Activated T-cell treated with anti-CD3 and anti-CD28 coated beads, Interleukin-2, amount 50 U/mL, for 4 hours (primary cell): ENCODE data around the gene ACKR1. TPM values are rescaled to one million over a fixed set of nuclear protein-coding genes. Genes with fewer than 3 reads are reported as not detected.

Experiments used
- ATAC-seq, 2 donors: fragments of 200-7000 bp; cut with Tn5 transposase; one replicate each; pipeline ENCODE4 v1.10.0; 2021
- DNase-seq: peaks from one replicate; pipeline ENCODE4 v3.0.0-alpha.2; 2020
- H3K27me3 Mint-ChIP-seq: one replicate; pipeline ENCODE4 v1.8.0; 2021; ENCODE audit warnings: low read depth, mixed read lengths
- H3K36me3 Mint-ChIP-seq: one replicate; pipeline ENCODE4 v1.8.0; 2022; ENCODE audit warnings: mixed read lengths; ENCODE audit not compliant: insufficient read depth
- H3K4me1 Mint-ChIP-seq: one replicate; pipeline ENCODE4 v1.8.0; 2021; ENCODE audit warnings: low read depth, mixed read lengths
- H3K4me3 Mint-ChIP-seq: one replicate; pipeline ENCODE4 v1.8.0; 2021; ENCODE audit warnings: mild to moderate bottlenecking, moderate library complexity, mixed read lengths
- H3K9me3 Mint-ChIP-seq: one replicate; pipeline ENCODE4 v1.8.0; 2021; ENCODE audit warnings: mixed read lengths
- total RNA-seq, 3 donors: library from RNA; stranded (reverse); gene quantifications; one replicate each; pipeline ENCODE4 v1.2.1, GENCODE V29; 2021

ACKR1 gene
- total RNA-seq, 3 donors from 2014 or later, result 0.46 TPM; not detected in 2

DNA sequence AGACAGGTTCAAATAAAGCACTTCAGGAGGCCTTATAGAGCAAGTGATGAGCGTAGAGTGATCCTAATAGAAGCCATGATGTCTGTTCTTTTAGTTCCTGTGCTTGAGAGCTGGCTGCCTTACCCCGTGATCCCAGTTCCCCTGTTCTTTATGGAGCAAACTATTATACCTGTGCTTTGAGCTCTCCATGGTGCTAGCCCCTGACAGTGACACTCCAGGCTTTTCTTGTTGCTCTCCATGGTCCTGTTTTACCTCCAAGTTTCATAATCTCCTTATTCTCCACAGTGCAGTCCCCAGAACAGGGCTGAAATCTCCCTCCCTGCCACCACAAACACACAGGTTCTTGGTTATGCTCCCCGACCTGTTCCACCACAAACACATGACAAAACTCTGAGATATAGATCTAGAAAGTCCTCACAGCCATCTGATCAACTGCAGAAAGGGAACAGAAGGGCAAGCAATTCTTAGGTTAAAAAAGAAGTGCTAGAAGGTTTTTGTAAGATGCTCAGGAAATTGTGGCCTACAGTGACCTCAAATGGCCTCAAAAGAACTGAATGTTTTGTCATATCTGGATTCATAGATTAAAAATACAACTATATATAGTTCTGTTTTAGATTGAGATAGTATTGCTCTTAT lies 27.3 kb upstream of the ACKR1 start:
- DNase-seq (no peak), ATAC-seq (peak in 1 of 2 donors; percentile 23)
- peaks cover 4% of the 10 kb centered on the region for H3K9me3 Mint-ChIP-seq
- peaks cover 52% of the 10 kb centered on the region for H3K27me3 Mint-ChIP-seq
- no peaks in the 10 kb centered on the region for H3K4me1 Mint-ChIP-seq
- no peaks in the 10 kb centered on the region for H3K36me3 Mint-ChIP-seq
- H3K4me3 Mint-ChIP-seq, result no peak overlapping the region

- Mint-ChIP-seq H3K36me3 (no peaks in the 10 kb centered on the region), H3K4me1 (no peaks in the 10 kb centered on the region), H3K4me3 (no peak overlapping the region), H3K9me3 (peaks cover 4% of the 10 kb centered on the region), H3K27me3 (peaks cover 46% of the 10 kb centered on the region)
- ATAC-seq, result no peak
- no peak for DNase-seq
Observed at GRCh38 chr1:159179906-159180305, 24.8 kb upstream of the ACKR1 start.

GRCh38 chr1:159180516-159180915 lies 24.2 kb upstream of the ACKR1 start:
- peaks cover 40% of the 10 kb centered on the region for H3K27me3 Mint-ChIP-seq
- H3K9me3 Mint-ChIP-seq, result peaks cover 4% of the 10 kb centered on the region

DNA sequence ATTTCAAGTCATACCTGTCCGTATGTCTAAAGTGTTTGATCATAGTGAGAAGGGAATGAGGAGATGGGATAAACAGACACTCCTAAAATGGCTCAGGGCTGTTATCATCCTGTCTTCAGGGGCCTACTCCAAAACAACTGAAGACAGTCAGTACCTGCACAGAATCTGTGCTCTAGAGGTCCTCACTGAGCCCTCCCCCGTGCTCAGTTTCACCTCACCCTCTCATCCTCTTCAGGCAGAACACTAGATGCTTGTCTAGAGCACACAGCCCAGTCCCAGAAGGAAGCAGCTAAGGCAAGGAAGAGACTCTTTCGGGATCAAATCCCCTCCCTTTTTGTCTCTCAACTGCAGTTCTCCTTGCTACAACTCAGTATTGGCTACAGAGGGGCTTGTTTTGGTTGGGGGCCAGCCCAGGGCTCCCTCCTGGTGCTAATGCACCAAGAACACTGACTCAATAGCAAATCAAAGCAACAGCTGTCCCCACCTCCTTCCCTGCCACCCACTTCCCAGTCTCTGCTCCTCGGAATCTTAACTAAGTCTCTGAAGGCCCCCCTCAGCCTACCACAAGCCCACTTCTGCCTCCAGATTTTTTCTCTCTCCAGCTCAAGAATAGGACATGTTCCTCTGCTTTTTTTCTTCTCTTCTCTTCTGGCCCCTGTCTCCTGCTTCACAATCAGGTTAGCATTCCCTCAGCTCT lies 23.2 kb upstream of the ACKR1 start:
- Mint-ChIP-seq H3K9me3 (peaks cover 4% of the 10 kb centered on the region), H3K27me3 (peaks cover 42% of the 10 kb centered on the region), H3K36me3 (no peaks in the 10 kb centered on the region), H3K4me3 (no peak overlapping the region), H3K4me1 (no peaks in the 10 kb centered on the region)
- no peak for ATAC-seq
- DNase-seq, result no peak

More at GRCh38 chr1:159180516-159180915, 24.2 kb upstream of the ACKR1 start:
- Mint-ChIP-seq H3K36me3 (no peaks in the 10 kb centered on the region), H3K4me3 (no peak overlapping the region), H3K4me1 (no peaks in the 10 kb centered on the region)
- DNase-seq (no peak), ATAC-seq (no peak)

DNA sequence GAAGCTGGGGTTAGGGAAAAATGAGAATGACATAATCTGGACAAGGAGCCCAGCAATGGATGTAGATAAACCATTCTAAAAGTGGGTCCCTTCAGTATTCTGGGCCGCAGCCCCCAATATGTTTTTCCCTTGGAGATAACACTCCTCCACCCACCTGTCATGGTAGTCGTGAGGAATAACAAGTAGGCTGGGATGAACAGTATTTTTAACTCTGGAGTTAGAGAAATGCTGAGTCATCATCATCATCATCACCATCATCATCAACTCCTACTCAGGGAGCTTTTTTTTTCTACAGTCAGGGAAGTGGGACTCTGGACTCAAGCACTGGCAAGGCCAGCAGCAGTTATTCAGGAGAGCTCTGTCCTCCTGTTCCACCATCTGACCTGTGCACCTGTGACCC lies 20.5 kb upstream of the ACKR1 start:
- Mint-ChIP-seq H3K36me3 (no peaks in the 10 kb centered on the region), H3K4me3 (no peak overlapping the region), H3K9me3 (no peaks in the 10 kb centered on the region), H3K27me3 (peaks cover 66% of the 10 kb centered on the region), H3K4me1 (peaks cover 6% of the 10 kb centered on the region)
- DNase-seq (no peak), ATAC-seq (no peak)

- peaks cover 68% of the 10 kb centered on the region for H3K27me3 Mint-ChIP-seq
- no peaks in the 10 kb centered on the region for H3K36me3 Mint-ChIP-seq
- no peak overlapping the region for H3K4me3 Mint-ChIP-seq
Observed at GRCh38 chr1:159185121-159185520, 19.6 kb upstream of the ACKR1 start.

DNA sequence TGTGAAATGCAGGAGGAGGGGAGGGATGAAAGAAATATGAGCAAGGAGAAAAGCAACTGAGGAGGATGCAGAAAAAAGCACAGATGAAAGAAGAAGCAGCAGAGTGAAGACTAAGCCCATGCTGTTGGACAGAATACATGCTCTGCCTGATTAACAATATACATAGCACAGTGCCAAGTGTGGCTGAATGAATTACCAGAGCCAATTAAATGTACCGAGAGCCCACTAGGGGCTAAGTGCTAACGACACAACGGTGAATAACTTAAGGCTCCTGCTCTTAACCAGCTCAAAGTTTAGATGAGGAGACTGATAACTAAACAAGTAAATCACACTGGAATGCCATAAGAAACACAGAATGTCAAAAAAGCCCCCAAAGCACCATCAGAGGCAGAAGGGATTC lies 17.6 kb upstream of the ACKR1 start:
- H3K4me3 Mint-ChIP-seq, result no peak overlapping the region
- peaks cover 62% of the 10 kb centered on the region for H3K27me3 Mint-ChIP-seq
- ATAC-seq, result no peak
- no peak for DNase-seq
- peaks cover 6% of the 10 kb centered on the region for H3K4me1 Mint-ChIP-seq
- no peaks in the 10 kb centered on the region for H3K36me3 Mint-ChIP-seq
- H3K9me3 Mint-ChIP-seq, result no peaks in the 10 kb centered on the region

More at GRCh38 chr1:159185121-159185520, 19.6 kb upstream of the ACKR1 start:
- no peaks in the 10 kb centered on the region for H3K9me3 Mint-ChIP-seq
- no peak for ATAC-seq
- no peak for DNase-seq
- H3K4me1 Mint-ChIP-seq, result peaks cover 6% of the 10 kb centered on the region

- H3K4me3 Mint-ChIP-seq, result peak overlapping the region; percentile 17
- ATAC-seq, result no peak
- H3K4me1 Mint-ChIP-seq, result peaks cover 6% of the 10 kb centered on the region
- H3K9me3 Mint-ChIP-seq, result no peaks in the 10 kb centered on the region
- no peak for DNase-seq
- H3K27me3 Mint-ChIP-seq, result peaks cover 56% of the 10 kb centered on the region
- H3K36me3 Mint-ChIP-seq, result no peaks in the 10 kb centered on the region
Observed at GRCh38 chr1:159187647-159188374, 16.9 kb upstream of the ACKR1 start.

- ATAC-seq (peak; percentile 71 to 72), DNase-seq (no peak)
- Mint-ChIP-seq H3K4me1 (peaks cover 6% of the 10 kb centered on the region), H3K36me3 (no peaks in the 10 kb centered on the region), H3K4me3 (no peak overlapping the region), H3K27me3 (peaks cover 50% of the 10 kb centered on the region), H3K9me3 (no peaks in the 10 kb centered on the region)
Observed at GRCh38 chr1:159188375-159188788, 16.3 kb upstream of the ACKR1 start.

- H3K27me3 Mint-ChIP-seq, result peaks cover 55% of the 10 kb centered on the region
- no peaks in the 10 kb centered on the region for H3K36me3 Mint-ChIP-seq
- no peak overlapping the region for H3K4me3 Mint-ChIP-seq
Observed at GRCh38 chr1:159190441-159190840, 14.2 kb upstream of the ACKR1 start.

GRCh38 chr1:159196543-159196942 lies 8.1 kb upstream of the ACKR1 start:
- Mint-ChIP-seq H3K4me1 (peaks cover 4% of the 10 kb centered on the region), H3K9me3 (no peaks in the 10 kb centered on the region), H3K27me3 (peaks cover 39% of the 10 kb centered on the region), H3K4me3 (no peak overlapping the region), H3K36me3 (no peaks in the 10 kb centered on the region)
- no peak for DNase-seq
- no peak for ATAC-seq

More at GRCh38 chr1:159190441-159190840, 14.2 kb upstream of the ACKR1 start:
- no peak for ATAC-seq
- no peak for DNase-seq
- Mint-ChIP-seq H3K4me1 (peaks cover 6% of the 10 kb centered on the region), H3K9me3 (no peaks in the 10 kb centered on the region)

GRCh38 chr1:159197561-159198557 lies 6.8 kb upstream of the ACKR1 start:
- DNase-seq, result no peak
- Mint-ChIP-seq H3K4me3 (no peak overlapping the region), H3K27me3 (peaks cover 51% of the 10 kb centered on the region), H3K9me3 (no peaks in the 10 kb centered on the region), H3K36me3 (no peaks in the 10 kb centered on the region), H3K4me1 (peaks cover 4% of the 10 kb centered on the region)
- ATAC-seq, result peak; percentile 41 to 72

DNA sequence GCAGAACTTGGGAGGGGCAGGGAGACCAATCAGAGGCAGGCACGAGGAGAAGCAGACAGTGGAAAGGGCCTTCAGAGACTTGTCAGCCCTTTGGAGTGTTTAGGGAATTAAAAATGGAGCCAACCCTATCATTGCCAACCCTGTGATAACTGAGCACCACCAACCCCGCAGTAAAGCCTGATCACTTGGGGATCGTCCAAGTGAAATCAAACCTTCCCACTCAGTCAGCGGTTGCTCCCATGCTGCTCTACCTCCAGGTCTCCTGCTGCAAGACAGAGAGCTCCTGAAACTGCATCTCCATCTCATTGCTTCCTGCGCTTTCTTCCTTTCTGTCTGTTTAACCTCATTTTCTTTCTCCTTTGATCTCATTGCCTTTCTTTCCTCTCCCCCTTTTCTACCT lies 4.8 kb upstream of the ACKR1 start:
- Mint-ChIP-seq H3K4me1 (peaks cover 4% of the 10 kb centered on the region), H3K36me3 (no peaks in the 10 kb centered on the region), H3K9me3 (no peaks in the 10 kb centered on the region), H3K27me3 (peaks cover 57% of the 10 kb centered on the region), H3K4me3 (no peak overlapping the region)
- ATAC-seq (no peak), DNase-seq (no peak)

DNA sequence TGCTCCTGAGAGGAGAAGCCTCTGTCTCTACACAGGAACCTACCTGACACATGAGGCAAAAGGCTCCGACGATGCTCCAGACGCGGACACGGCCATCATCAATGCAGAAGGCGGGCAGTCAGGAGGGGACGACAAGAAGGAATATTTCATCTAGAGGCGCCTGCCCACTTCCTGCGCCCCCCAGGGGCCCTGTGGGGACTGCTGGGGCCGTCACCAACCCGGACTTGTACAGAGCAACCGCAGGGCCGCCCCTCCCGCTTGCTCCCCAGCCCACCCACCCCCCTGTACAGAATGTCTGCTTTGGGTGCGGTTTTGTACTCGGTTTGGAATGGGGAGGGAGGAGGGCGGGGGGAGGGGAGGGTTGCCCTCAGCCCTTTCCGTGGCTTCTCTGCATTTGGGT lies 3.9 kb upstream of the ACKR1 start:
- DNase-seq, result no peak
- Mint-ChIP-seq H3K27me3 (peaks cover 65% of the 10 kb centered on the region), H3K36me3 (no peaks in the 10 kb centered on the region), H3K4me1 (peaks cover 4% of the 10 kb centered on the region), H3K4me3 (no peak overlapping the region), H3K9me3 (no peaks in the 10 kb centered on the region)
- ATAC-seq, result no peak
